Naive thymus-derived CD4-positive, alpha-beta T cell (primary cell): ENCODE measurements around the gene TMEM144. TPM values are rescaled to one million over a fixed set of nuclear protein-coding genes. Genes with fewer than 3 reads are reported as not detected.
"Not testable (repeated sequence)": the region's sequence is repeated elsewhere in the genome, so short reads cannot be mapped to it uniquely, and the experiment has no call there.

Source experiments
- ATAC-seq: fragments of 150-1000 bp; cut with Tn5 transposase; 2 replicates; pipeline ENCODE4 v1.10.0; 2021; ENCODE audit warnings: mild to moderate bottlenecking, moderate library complexity
- CTCF ChIA-PET: fragments of 350-600 bp; sonication (Branson Sonifier 250); formaldehyde crosslinking; loops from one replicate; lab custom pipeline; 2021; ENCODE audit warnings: antibody characterized with exemption; lab: Charles Lee
- POLR2A ChIA-PET: fragments of 350-600 bp; sonication (Branson Sonifier 250); formaldehyde crosslinking; loops from one replicate; lab custom pipeline; 2021; ENCODE audit warnings: antibody characterized with exemption, inconsistent platforms; lab: Charles Lee
- DNase-seq, 9 donors: peaks; one replicate each; pipeline versions ENCODE4 v3.0.0 to v3.0.0-alpha.2; 2020 to 2022; ENCODE audit warnings: mixed read lengths in 1 of 9
- H3K27ac ChIP-seq: one replicate; pipeline ENCODE4 v1.7.0; 2013; ENCODE audit warnings: mild to moderate bottlenecking, low read depth, low read length, moderate library complexity
- H3K27me3 ChIP-seq, 2 donors: one replicate each; pipeline ENCODE4 v1.7.0; 2013; ENCODE audit warnings: low read length in 2 of 2, mild to moderate bottlenecking in 2 of 2, moderate library complexity in 2 of 2; ENCODE audit not compliant: control insufficient read depth in 2 of 2, insufficient read depth in 2 of 2
- H3K36me3 ChIP-seq, 3 experiments: 1 replicate in 2 of 3; 2 replicates in 1 of 3; pipeline ENCODE4 v1.7.0; 2013; ENCODE audit warnings: low read length in 3 of 3, mild to moderate bottlenecking in 3 of 3, moderate library complexity in 1 of 3; ENCODE audit not compliant: insufficient read depth in 3 of 3, control insufficient read depth in 2 of 3
- H3K4me1 ChIP-seq, 2 donors: one replicate each; pipeline ENCODE4 v1.7.0; 2013; ENCODE audit warnings: low read length in 2 of 2, mild to moderate bottlenecking in 2 of 2, moderate library complexity in 1 of 2; ENCODE audit not compliant: control insufficient read depth in 2 of 2, insufficient read depth in 2 of 2
- H3K4me3 ChIP-seq: 2 replicates; pipeline ENCODE4 v1.7.0; 2013; ENCODE audit warnings: mild to moderate bottlenecking, low read length
- H3K9me3 ChIP-seq, 3 experiments: 1 replicate in 2 of 3; 2 replicates in 1 of 3; pipeline ENCODE4 v1.7.0; 2013; ENCODE audit warnings: low read length in 3 of 3; ENCODE audit not compliant: control insufficient read depth in 2 of 3
- H3K27ac Mint-ChIP-seq, 9 donors: one replicate each; pipeline ENCODE4 v1.8.0; 2020 to 2022; ENCODE audit warnings: mixed read lengths in 9 of 9, mild to moderate bottlenecking in 8 of 9, moderate library complexity in 5 of 9, inconsistent platforms in 2 of 9
- H3K27me3 Mint-ChIP-seq, 5 donors: one replicate each; pipeline ENCODE4 v1.8.0; 2021 to 2022; ENCODE audit warnings: mixed read lengths in 5 of 5, mild to moderate bottlenecking in 1 of 5
- H3K36me3 Mint-ChIP-seq, 5 donors: one replicate each; pipeline ENCODE4 v1.8.0; 2020 to 2022; ENCODE audit warnings: mixed read lengths in 5 of 5, mild to moderate bottlenecking in 3 of 5, inconsistent platforms in 1 of 5
- H3K4me1 Mint-ChIP-seq, 7 donors: one replicate each; pipeline ENCODE4 v1.8.0; 2020 to 2022; ENCODE audit warnings: mixed read lengths in 7 of 7, mild to moderate bottlenecking in 3 of 7, inconsistent platforms in 1 of 7
- H3K4me3 Mint-ChIP-seq, 10 donors: one replicate each; pipeline ENCODE4 v1.8.0; 2020 to 2022; ENCODE audit warnings: mild to moderate bottlenecking in 10 of 10, mixed read lengths in 10 of 10, moderate library complexity in 6 of 10, inconsistent platforms in 2 of 10
- H3K9me3 Mint-ChIP-seq, 11 donors: one replicate each; pipeline ENCODE4 v1.8.0; 2020 to 2022; ENCODE audit warnings: mixed read lengths in 11 of 11, mild to moderate bottlenecking in 4 of 11, inconsistent platforms in 1 of 11, moderate library complexity in 1 of 11
- intact Hi-C, 2 donors: fragments of 100-400 bp; cut with micrococcal nuclease; formaldehyde crosslinking; loops; one replicate each; pipeline ENCODE4 v1.15.1; 2023
- polyA plus RNA-seq, 2 donors: library from polyadenylated mRNA; unstranded; fragments of 300-500 nt; fragmentation: Illumina TruSeq; gene quantifications; one replicate each; pipeline ENCODE4 v1.2.3, GENCODE V29; 2021
- total RNA-seq, 6 experiments: library from RNA in 5 of 6; stranded (reverse) in 5 of 6; gene quantifications; 1 replicate in 5 of 6; 2 replicates in 1 of 6; pipeline ENCODE4 v1.2.3 and lab custom pipeline; 2021 to 2026

TMEM144 gene
- total and polyA plus RNA-seq, 7 experiments from 2014 or later = 0.34 to 3.4 (median 0.45) TPM; not detected in 3

- Histone ChIP-seq H3K9me3 (no peaks in the 10 kb centered on the region), H3K4me1 (no peaks in the 10 kb centered on the region), H3K4me3 (no peak overlapping the region), H3K27ac (no peak overlapping the region), H3K36me3 (no peaks in the 10 kb centered on the region), H3K27me3 (no peaks in the 10 kb centered on the region)
- DNase-seq (no peak), ATAC-seq (no peak)
- H3K27ac Mint-ChIP-seq = no peak overlapping the region
- intact Hi-C loops = no loop called here
- ChIA-PET CTCF (interaction anchor here (0.6 kb wide), 1 partner anchor 16 kb away, joined by 7 read pairs; no protein-coding TSS in a partner anchor), POLR2A (no interaction called here)
- no peak overlapping the region for H3K4me3 Mint-ChIP-seq
- H3K9me3 Mint-ChIP-seq = no peaks in the 10 kb centered on the region
- H3K4me1 Mint-ChIP-seq = no peaks in the 10 kb centered on the region
- peaks cover 7 to 25% (median 20%) of the 10 kb centered on the region in 5 donors for H3K27me3 Mint-ChIP-seq
- H3K36me3 Mint-ChIP-seq = no peaks in the 10 kb centered on the region
Measured at GRCh38 chr4:158268553-158268952, 58.3 kb downstream of the TMEM144 start.

- no peaks in the 10 kb centered on the region for H3K36me3 ChIP-seq
- no peak overlapping the region for H3K4me3 ChIP-seq
- ChIA-PET CTCF (no interaction called here), POLR2A (no interaction called here)
- intact Hi-C loops = no loop called here
- H3K4me3 Mint-ChIP-seq = no peak overlapping the region
- H3K9me3 ChIP-seq = no peaks in the 10 kb centered on the region
- H3K27me3 Mint-ChIP-seq = peaks cover 0 to 9% (median 4%) of the 10 kb centered on the region in 5 donors
- H3K4me1 Mint-ChIP-seq = no peaks in the 10 kb centered on the region
- DNase-seq (no peak), ATAC-seq (no peak)
- H3K27ac ChIP-seq = no peak overlapping the region
- no peaks in the 10 kb centered on the region for H3K4me1 ChIP-seq
- H3K9me3 Mint-ChIP-seq = no peaks in the 10 kb centered on the region
- no peaks in the 10 kb centered on the region for H3K36me3 Mint-ChIP-seq
- H3K27ac Mint-ChIP-seq = no peak overlapping the region
- H3K27me3 ChIP-seq = no peaks in the 10 kb centered on the region
Measured at GRCh38 chr4:158274636-158275035, 64.3 kb downstream of the TMEM144 start.

GRCh38 chr4:158277558-158277957 lies 67.3 kb downstream of the TMEM144 start:
- Histone ChIP-seq H3K27me3 (no peaks in the 10 kb centered on the region), H3K4me3 (no peak overlapping the region), H3K4me1 (no peaks in the 10 kb centered on the region), H3K27ac (no peak overlapping the region), H3K36me3 (no peaks in the 10 kb centered on the region), H3K9me3 (no peaks in the 10 kb centered on the region)
- Mint-ChIP-seq H3K9me3 (no peaks in the 10 kb centered on the region), H3K4me1 (no peaks in the 10 kb centered on the region), H3K27ac (no peak overlapping the region), H3K27me3 (peaks cover 0 to 17% (median 4%) of the 10 kb centered on the region in 5 donors), H3K36me3 (no peaks in the 10 kb centered on the region), H3K4me3 (no peak overlapping the region)
- no peak for ATAC-seq
- no peak for DNase-seq
- ChIA-PET CTCF (no interaction called here), POLR2A (no interaction called here)
- intact Hi-C loops = no loop called here

GRCh38 chr4:158279052-158279451 lies 68.8 kb downstream of the TMEM144 start:
- H3K4me3 ChIP-seq, ATAC-seq, intact Hi-C loops, CTCF ChIA-PET, H3K36me3 ChIP-seq, H3K4me1 Mint-ChIP-seq, H3K27ac Mint-ChIP-seq, H3K4me1 ChIP-seq, H3K9me3 ChIP-seq, H3K36me3 Mint-ChIP-seq, H3K4me3 Mint-ChIP-seq, H3K9me3 Mint-ChIP-seq, POLR2A ChIA-PET, H3K27ac ChIP-seq, DNase-seq, H3K27me3 ChIP-seq: not testable (repeated sequence)
- H3K27me3 Mint-ChIP-seq = peaks cover 0 to 17% (median 4%) of the 10 kb centered on the region in 5 donors

- no peaks in the 10 kb centered on the region for H3K36me3 ChIP-seq
- Mint-ChIP-seq H3K36me3 (no peaks in the 10 kb centered on the region), H3K4me3 (no peak overlapping the region), H3K4me1 (no peaks in the 10 kb centered on the region), H3K9me3 (peaks cover 0 to 4% (median 0%) of the 10 kb centered on the region in 11 donors), H3K27ac (no peak overlapping the region), H3K27me3 (peaks cover 0 to 17% (median 4%) of the 10 kb centered on the region in 5 donors)
- no peaks in the 10 kb centered on the region for H3K4me1 ChIP-seq
- H3K4me3 ChIP-seq = no peak overlapping the region
- POLR2A ChIA-PET = no interaction called here
- H3K27ac ChIP-seq = no peak overlapping the region
- CTCF ChIA-PET = no interaction called here
- DNase-seq (no peak), ATAC-seq (no peak)
- intact Hi-C loops = no loop called here
- H3K27me3 ChIP-seq = no peaks in the 10 kb centered on the region
- H3K9me3 ChIP-seq = no peaks in the 10 kb centered on the region
Measured at GRCh38 chr4:158280856-158281255, 70.6 kb downstream of the TMEM144 start.

GRCh38 chr4:158282252-158282651 lies 72.0 kb downstream of the TMEM144 start:
- Histone ChIP-seq H3K27ac (no peak overlapping the region), H3K4me1 (no peaks in the 10 kb centered on the region), H3K36me3 (no peaks in the 10 kb centered on the region), H3K4me3 (no peak overlapping the region), H3K27me3 (no peaks in the 10 kb centered on the region), H3K9me3 (no peaks in the 10 kb centered on the region)
- Mint-ChIP-seq H3K4me1 (no peaks in the 10 kb centered on the region), H3K9me3 (peaks cover 0 to 4% (median 0%) of the 10 kb centered on the region in 11 donors), H3K4me3 (no peak overlapping the region), H3K36me3 (no peaks in the 10 kb centered on the region), H3K27me3 (peaks cover 0 to 11% (median 2%) of the 10 kb centered on the region in 5 donors), H3K27ac (no peak overlapping the region)
- DNase-seq (no peak), ATAC-seq (no peak)
- ChIA-PET POLR2A (no interaction called here), CTCF (no interaction called here)
- intact Hi-C loops = no loop called here

GRCh38 chr4:158285429-158286216 lies 75.3 kb downstream of the TMEM144 start:
- ATAC-seq (no peak), DNase-seq (no peak)
- H3K9me3 ChIP-seq = no peaks in the 10 kb centered on the region
- Mint-ChIP-seq H3K36me3 (no peaks in the 10 kb centered on the region), H3K4me1 (no peaks in the 10 kb centered on the region), H3K4me3 (no peak overlapping the region), H3K27me3 (peaks cover 0 to 8% (median 4%) of the 10 kb centered on the region in 5 donors), H3K9me3 (peaks cover 0 to 4% (median 0%) of the 10 kb centered on the region in 11 donors), H3K27ac (no peak overlapping the region)
- POLR2A ChIA-PET = no interaction called here
- H3K4me1 ChIP-seq = no peaks in the 10 kb centered on the region
- no peaks in the 10 kb centered on the region for H3K36me3 ChIP-seq
- H3K27me3 ChIP-seq = no peaks in the 10 kb centered on the region
- intact Hi-C loops = no loop called here
- H3K27ac ChIP-seq = no peak overlapping the region
- CTCF ChIA-PET = no interaction called here
- no peak overlapping the region for H3K4me3 ChIP-seq
